Peyer's patch (tissue), 4 donors: ENCODE data around the gene HOTAIR. TPM values are rescaled to one million over a fixed set of nuclear protein-coding genes. Genes with fewer than 3 reads are reported as not detected.

ENCODE experiments used
- DNase-seq, 3 donors: peaks; one replicate each; pipeline ENCODE4 v3.0.0-alpha.2; 2017 to 2019
- H3K27ac ChIP-seq, 4 donors: fragments of 200-600 bp; sonication (generic); one replicate each; pipeline ENCODE4 v1.5.1; 2016 to 2019
- H3K27me3 ChIP-seq, 2 donors: fragments of 200-600 bp; sonication (generic); one replicate each; pipeline ENCODE4 v1.5.1; 2019
- H3K36me3 ChIP-seq, 3 donors: fragments of 200-600 bp; sonication (generic); one replicate each; pipeline ENCODE4 v1.5.1; 2016 to 2019
- H3K4me1 ChIP-seq, 4 donors: fragments of 200-600 bp; sonication (generic); one replicate each; pipeline ENCODE4 v1.5.1; 2016 to 2019
- H3K4me3 ChIP-seq, 4 donors: fragments of 200-600 bp; sonication (generic); 1 replicate in 3 of 4; 2 replicates in 1 of 4; pipeline ENCODE4 v1.5.1; 2016 to 2019; ENCODE audit warnings: mild to moderate bottlenecking in 1 of 4
- H3K9me3 ChIP-seq, 4 donors: fragments of 200-600 bp; sonication (generic); one replicate each; pipeline ENCODE4 v1.5.1; 2016 to 2019; ENCODE audit warnings: mild to moderate bottlenecking in 1 of 4
- CTCF ChIP-seq, 6 experiments: fragments of 450-650 bp in 4 of 6; fragments of 200-600 bp in 2 of 6; sonication (generic) in 1 of 6; IDR thresholded peaks; one replicate each; pipeline ENCODE4 v1.5.1; 2017 to 2019; ENCODE audit warnings: antibody characterized with exemption in 6 of 6, mild to moderate bottlenecking in 3 of 6, moderate library complexity in 1 of 6
- POLR2A ChIP-seq, 2 donors: fragments of 450-650 bp; IDR thresholded peaks; one replicate each; pipeline ENCODE4 v1.5.1; 2017; ENCODE audit warnings: antibody characterized with exemption in 2 of 2, mild to moderate bottlenecking in 2 of 2, moderate library complexity in 2 of 2
- total RNA-seq, 4 donors: library from RNA; depleted of rRNA; stranded (reverse); fragments of >200 nt; gene quantifications; one replicate each; pipeline ENCODE4 v1.1.0, GENCODE V29; 2016

Gene HOTAIR
- total RNA-seq, 4 donors from 2014 or later: 1.4 TPM; not detected in 3

DNA sequence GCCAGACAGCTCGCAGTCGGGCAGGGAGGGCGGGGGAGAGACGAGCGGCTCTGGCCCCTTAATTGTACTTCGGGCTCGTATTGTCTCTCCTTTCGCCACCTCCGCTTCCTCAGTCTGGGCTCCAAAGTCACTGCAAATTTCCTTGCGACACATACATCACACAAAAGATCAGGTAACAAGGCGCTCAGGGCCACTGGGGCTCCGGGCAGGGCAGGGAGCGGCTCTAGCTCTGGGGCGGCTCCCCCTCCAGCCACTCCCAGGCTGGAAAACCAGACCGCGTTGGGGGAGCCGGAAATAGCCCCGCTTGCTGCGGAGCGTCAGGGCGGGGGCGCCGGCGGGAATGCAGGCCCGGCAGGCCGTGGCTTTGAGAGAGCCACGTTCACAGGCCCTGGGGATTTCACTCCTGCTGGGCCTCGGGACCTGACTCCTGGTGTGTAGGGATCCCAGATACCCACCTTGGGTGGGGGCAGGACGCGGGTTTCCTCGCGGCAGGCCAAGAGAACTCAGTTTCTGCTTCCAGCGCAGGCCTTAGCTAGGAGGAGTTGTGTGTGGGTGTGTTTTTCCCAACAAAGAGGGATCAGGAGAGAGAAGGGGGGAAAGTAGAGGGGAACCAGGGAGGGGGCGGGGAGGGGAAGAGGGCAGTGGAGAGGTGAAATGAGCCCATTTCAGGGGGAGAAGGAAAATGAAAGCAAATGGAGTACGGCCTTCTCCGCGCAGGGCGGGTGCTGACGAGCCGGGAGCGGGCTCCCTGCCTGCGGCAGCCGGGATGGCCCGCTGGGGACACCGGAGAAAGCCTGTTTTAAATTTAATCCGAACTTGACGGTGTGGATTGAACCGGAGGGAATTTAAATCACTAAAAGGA is 20.9 kb upstream of the HOTAIR start:
- no peaks in the 10 kb centered on the region for H3K36me3 ChIP-seq
- peaks cover 0 to 5% (median 0%) of the 10 kb centered on the region in 4 donors for H3K9me3 ChIP-seq
- TF ChIP-seq CTCF (IDR thresholded peaks at IDR 0.05) (no peak), POLR2A (IDR thresholded peaks at IDR 0.05) (no peak)
- peak in 1 of 3 donors; percentile 62 for DNase-seq
- peaks cover 4 to 42% (median 18%) of the 10 kb centered on the region in 4 donors for H3K4me1 ChIP-seq
- H3K27ac ChIP-seq: peak overlapping the region; percentile 64 to 83 (median 68)
- peaks cover 0 to 66% of the 10 kb centered on the region in 2 donors for H3K27me3 ChIP-seq
- peak overlapping the region; percentile 40 to 56 (median 51) for H3K4me3 ChIP-seq

GRCh38 chr12:53995002-53995377 is 20.2 kb upstream of the HOTAIR start:
- DNase-seq: no peak
- peaks cover 0 to 63% of the 10 kb centered on the region in 2 donors for H3K27me3 ChIP-seq
- peak overlapping the region; percentile 64 to 83 (median 68) for H3K27ac ChIP-seq
- H3K36me3 ChIP-seq: no peaks in the 10 kb centered on the region
- peak overlapping the region; percentile 7 to 56 (median 51) for H3K4me3 ChIP-seq
- TF ChIP-seq CTCF (IDR thresholded peaks at IDR 0.05) (no peak), POLR2A (IDR thresholded peaks at IDR 0.05) (no peak)
- peaks cover 4 to 42% (median 18%) of the 10 kb centered on the region in 4 donors for H3K4me1 ChIP-seq
- H3K9me3 ChIP-seq: peaks cover 0 to 5% (median 0%) of the 10 kb centered on the region in 4 donors

GRCh38 chr12:53994264-53995001 is 19.7 kb upstream of the HOTAIR start:
- H3K27ac ChIP-seq: peak overlapping the region; percentile 64 to 83 (median 68)

GRCh38 chr12:53994009-53994263 is 19.2 kb upstream of the HOTAIR start:
- H3K36me3 ChIP-seq: no peaks in the 10 kb centered on the region
- peak overlapping the region in 3 of 4 donors; percentile 21 to 83 (median 64) for H3K27ac ChIP-seq
- DNase-seq: no peak
- H3K27me3 ChIP-seq: peaks cover 0 to 62% of the 10 kb centered on the region in 2 donors
- peak overlapping the region in 3 of 4 donors; percentile 41 to 56 (median 48) for H3K4me3 ChIP-seq
- H3K9me3 ChIP-seq: peaks cover 0 to 5% (median 0%) of the 10 kb centered on the region in 4 donors
- TF ChIP-seq POLR2A (IDR thresholded peaks at IDR 0.05) (no peak), CTCF (IDR thresholded peaks at IDR 0.05) (no peak)
- peaks cover 4 to 47% (median 20%) of the 10 kb centered on the region in 4 donors for H3K4me1 ChIP-seq

More at GRCh38 chr12:53994264-53995001, 19.7 kb upstream of the HOTAIR start:
- TF ChIP-seq CTCF (IDR thresholded peaks at IDR 0.05): no peak
- TF ChIP-seq POLR2A (IDR thresholded peaks at IDR 0.05): no peak
- DNase-seq: peak in 2 of 3 donors; percentile 54 to 64
- Histone ChIP-seq H3K27me3 (peaks cover 0 to 62% of the 10 kb centered on the region in 2 donors), H3K36me3 (no peaks in the 10 kb centered on the region), H3K9me3 (peaks cover 0 to 5% (median 0%) of the 10 kb centered on the region in 4 donors), H3K4me1 (peaks cover 4 to 44% (median 20%) of the 10 kb centered on the region in 4 donors), H3K4me3 (peak overlapping the region; percentile 7 to 56 (median 44))

DNA sequence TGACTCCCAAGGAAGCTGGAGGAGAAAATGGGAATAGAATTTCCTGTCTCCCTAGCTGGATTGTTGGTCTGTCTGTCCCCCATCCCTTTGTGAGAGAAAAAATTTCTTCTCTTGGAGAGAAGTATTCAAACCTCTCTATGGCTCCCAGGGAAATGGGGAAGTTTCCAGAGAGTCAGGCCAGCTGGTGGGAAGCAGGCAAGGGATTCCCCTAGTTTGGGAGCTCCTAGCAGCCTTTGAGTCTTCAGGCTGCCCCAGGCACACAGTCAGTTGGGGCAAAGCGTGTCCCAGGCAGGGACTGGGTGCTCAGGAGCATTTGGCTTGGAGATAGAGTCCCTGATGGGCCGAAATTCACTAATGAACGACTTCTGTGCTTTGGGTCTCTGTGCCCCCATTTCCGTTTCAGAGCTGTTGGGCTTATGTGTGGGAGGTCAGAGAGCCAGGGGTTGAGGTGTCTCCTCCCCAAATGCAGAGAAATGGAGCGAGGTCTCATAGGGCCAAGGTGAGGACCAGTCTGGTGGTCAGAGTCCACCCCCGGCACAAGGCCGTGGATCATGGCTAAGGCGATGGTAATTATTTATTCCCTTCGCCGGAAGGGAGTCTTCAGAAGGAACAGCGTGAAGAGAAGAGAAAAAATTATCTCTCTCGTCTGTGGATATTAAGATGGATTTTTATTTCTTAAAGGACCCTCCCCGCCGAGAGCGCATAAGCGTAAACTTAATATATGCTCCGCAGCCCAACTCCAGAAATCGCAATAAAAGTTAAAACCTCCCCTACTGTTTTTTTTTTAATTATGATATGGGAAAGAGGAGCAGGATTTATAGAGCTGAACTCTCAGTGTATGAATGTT is 18.6 kb upstream of the HOTAIR start:
- H3K36me3 ChIP-seq: no peaks in the 10 kb centered on the region
- peaks cover 0 to 5% (median 0%) of the 10 kb centered on the region in 4 donors for H3K9me3 ChIP-seq
- TF ChIP-seq CTCF (IDR thresholded peaks at IDR 0.05) (no peak), POLR2A (IDR thresholded peaks at IDR 0.05) (no peak)
- peaks cover 4 to 49% (median 20%) of the 10 kb centered on the region in 4 donors for H3K4me1 ChIP-seq
- peaks cover 0 to 64% of the 10 kb centered on the region in 2 donors for H3K27me3 ChIP-seq
- H3K4me3 ChIP-seq: no peak overlapping the region
- H3K27ac ChIP-seq: peak overlapping the region in 2 of 4 donors; percentile 64 to 83
- DNase-seq: no peak
